Retinal pigment epithelial cell (primary cell): ENCODE results near the gene AZIN2.

Source experiments
- DNase-seq: peaks from one replicate; pipeline ENCODE4 v3.0.0-alpha.2; 2010; ENCODE audit warnings: low read depth
- H3K4me3 ChIP-seq: 2 replicates; pipeline ENCODE4 v1.5.1; 2011; ENCODE audit warnings: mild to moderate bottlenecking, low read length, control low read depth, moderate library complexity
- TF ChIP-seq, protein P1 (sequence below): conservative IDR thresholded peaks from 2 replicates; pipeline ENCODE4 v1.5.1; 2011; ENCODE audit warnings: low read depth, low read length, control low read depth, inconsistent platforms

AZIN2 gene

DNA sequence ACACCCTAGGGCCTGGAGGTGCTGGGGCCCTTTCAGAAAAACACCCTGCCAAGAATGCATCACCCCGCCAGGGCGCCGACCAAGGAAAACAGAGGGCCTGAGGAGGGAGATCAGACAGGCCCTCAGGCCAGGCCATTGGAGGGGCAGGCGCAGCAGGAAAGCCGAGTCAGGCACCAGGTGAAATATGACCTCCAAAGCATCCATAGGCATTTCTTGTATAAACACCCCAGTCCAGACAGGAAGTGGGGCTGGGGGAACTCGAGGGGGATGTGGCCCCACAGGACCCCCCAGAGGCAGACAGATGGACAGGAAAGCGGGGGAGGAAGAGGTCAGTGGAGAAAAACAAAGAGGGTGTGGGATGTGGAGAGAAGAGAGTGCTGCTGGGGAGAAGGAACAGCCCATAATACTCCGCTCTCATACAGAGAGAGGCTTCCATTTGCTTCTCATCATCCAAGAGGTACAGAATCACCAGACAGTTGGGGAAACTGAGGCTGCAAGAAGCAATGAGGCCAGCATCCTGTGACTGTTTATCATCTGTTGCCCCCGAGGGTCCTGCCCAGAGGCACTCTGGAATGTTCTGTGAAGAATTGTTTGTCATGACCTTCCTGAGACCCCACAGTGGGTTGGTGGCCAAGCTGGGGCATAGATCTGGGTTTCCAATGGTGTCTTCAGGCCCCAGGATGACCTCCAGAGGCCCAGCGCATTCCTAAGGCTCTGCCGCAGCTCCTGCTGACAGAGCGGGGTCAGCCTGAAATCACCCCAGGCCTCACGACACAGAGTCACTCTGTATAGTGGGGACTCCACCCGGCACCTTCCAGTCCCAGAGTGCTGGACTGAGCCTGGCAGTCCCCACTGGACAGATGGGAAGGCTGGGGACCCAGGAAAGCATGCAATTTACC lies 82.9 kb downstream of the AZIN2 start:
- TF ChIP-seq, protein P1, sequence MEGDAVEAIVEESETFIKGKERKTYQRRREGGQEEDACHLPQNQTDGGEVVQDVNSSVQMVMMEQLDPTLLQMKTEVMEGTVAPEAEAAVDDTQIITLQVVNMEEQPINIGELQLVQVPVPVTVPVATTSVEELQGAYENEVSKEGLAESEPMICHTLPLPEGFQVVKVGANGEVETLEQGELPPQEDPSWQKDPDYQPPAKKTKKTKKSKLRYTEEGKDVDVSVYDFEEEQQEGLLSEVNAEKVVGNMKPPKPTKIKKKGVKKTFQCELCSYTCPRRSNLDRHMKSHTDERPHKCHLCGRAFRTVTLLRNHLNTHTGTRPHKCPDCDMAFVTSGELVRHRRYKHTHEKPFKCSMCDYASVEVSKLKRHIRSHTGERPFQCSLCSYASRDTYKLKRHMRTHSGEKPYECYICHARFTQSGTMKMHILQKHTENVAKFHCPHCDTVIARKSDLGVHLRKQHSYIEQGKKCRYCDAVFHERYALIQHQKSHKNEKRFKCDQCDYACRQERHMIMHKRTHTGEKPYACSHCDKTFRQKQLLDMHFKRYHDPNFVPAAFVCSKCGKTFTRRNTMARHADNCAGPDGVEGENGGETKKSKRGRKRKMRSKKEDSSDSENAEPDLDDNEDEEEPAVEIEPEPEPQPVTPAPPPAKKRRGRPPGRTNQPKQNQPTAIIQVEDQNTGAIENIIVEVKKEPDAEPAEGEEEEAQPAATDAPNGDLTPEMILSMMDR: no peak
- DNase-seq: no peak
- H3K4me3 ChIP-seq: no peak overlapping the region

DNA sequence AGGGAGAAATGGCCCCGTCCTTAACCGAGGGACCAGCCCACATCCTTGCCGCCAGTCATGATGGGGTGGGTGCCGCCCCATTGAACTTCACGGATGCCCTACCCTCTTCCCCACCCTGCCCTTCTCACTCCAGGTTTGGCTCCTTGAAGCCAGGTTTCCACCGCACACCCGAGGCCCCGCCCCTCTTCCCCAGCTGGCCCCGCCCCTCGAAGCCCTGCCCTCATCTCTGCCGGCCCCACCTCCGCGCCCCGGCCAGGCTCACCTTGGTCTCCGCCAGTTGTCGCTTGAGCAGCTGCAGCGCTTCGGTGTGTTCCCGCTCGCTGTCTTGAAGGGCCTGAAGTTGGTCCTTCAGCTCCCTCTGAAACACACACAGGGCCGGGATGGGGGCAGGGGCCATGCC lies 84.3 kb downstream of the AZIN2 start:
- TF ChIP-seq, protein P1: no peak
- no peak for DNase-seq
- no peak overlapping the region for H3K4me3 ChIP-seq

DNA sequence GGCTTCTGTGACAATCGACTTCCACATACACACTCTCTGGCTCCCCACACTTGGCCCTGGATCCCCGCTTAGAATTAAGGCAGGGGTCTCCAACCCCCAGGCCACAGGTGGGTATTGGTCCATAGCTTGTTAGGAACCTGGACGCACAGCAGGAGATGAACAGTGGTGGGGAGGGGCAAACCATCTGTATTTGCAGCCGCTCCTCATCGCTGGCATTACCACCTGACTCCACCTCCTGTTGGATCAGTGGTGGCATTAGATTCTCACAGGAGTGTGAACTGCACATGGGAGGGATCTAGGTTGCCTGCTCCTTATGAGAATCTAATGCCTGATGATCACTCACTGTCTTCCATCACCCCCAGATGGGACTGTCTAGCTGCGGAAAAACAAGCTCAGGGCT lies 84.9 kb downstream of the AZIN2 start:
- TF ChIP-seq, protein P1: no peak
- no peak overlapping the region for H3K4me3 ChIP-seq
- no peak for DNase-seq

DNA sequence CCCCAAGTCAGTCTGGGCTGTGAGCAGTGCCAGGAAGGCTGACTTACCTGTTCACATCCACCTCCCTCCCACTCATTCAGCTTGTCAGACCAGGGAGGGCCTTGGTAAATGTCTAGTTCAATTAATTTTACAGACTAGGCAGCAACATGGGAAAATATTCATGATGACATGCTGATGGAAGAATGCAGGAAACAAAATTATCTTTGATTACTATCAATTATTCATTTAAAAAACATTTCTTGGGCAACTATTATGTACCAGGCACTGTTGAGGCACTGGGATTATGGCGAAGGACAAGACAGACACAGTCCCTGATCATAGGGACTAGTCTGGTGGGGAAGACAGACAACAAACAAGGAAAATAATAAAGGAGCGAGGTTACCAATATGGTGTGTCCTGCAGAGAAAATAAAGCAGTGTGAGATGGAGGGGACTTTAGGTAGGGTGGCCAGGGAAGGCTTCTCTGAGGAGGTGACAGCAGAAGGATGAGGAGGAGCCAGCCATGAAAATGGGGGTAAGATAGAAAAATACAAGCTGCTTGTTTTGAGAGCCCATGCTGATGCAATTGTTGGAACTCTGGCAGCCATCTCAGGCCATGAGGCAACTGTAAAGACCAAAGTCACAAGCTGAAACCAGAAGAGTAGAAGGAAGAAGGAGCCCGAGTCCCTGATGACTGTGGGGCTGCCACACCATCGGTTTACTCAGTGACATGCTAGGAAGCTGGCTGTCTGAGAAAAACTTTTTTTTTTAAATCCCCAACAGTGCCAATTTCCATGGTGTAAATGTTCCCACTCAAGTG lies 86.9 kb downstream of the AZIN2 start:
- H3K4me3 ChIP-seq: no peak overlapping the region
- TF ChIP-seq, protein P1: no peak
- DNase-seq: no peak

DNA sequence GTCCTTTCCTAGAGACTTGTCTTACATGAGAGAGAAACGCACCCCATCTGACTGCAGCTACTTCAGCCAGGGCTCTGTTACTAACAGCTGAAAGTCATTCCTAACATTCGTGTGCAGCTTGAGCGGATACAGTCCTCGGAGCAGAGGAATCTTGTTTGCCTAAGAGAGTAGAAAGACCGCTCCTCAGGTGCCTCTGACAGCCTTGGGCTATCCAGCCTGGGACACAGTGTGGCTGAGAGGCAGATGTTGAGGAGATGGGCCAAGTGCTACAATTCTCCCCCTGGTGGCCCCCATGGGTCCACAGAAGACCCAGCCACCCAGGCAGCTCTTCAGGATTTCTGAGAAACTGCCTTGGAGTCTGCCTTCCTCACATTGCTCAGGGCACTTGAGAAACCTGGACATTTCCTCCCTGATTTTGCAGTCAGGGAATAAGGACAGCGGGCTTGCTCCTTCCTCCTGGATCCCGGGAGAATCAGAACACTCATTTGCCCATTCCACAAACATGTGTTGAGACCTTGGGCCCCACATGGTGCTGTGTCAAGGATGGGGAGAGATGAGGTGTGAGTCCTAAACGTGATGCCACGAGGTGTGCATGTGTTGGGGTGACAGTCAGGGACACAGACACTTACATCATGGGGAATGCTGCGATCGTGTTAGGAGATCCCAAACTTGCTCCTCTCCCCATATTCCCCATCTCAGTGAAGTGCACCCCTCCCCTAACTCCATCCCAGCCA lies 87.8 kb downstream of the AZIN2 start:
- TF ChIP-seq, protein P1: peak; percentile 1
- H3K4me3 ChIP-seq: no peak overlapping the region
- DNase-seq: no peak

DNA sequence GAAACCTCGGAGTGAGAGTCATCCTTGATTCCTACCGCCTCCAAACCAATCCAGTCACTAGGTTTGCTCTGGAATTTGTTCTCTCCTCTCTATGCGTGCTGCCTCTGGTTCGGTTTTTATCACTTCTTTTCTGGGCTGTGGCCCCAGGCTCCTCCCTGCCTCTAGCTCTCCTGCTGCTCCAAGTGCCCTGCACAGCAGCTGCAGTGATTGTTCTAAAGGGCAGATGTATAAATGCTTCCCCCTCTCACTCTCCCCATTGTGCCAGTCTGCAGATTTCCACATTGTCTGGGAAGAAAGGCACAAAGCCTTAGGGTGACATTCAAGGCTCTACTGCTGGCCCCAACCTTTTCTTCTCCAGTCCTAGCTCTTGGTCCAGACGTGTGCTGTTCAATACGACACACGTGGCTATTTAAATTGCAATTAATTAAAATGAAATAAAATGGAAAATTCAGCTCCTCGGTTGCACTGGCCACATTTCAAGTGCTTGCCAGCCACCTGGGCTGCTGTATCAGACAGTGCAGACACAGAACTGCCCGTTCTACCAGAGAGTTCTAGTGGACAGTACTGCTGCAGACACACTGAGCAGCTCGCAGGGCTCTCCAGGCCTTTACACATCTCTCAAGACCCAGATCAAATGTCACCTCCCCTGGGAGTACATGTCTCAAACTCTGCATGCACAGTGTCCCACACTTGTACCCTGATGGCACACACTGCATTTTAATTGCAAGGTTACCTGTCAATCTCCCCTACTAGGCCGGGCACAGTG lies 88.5 kb downstream of the AZIN2 start:
- DNase-seq: no peak
- TF ChIP-seq, protein P1: no peak
- no peak overlapping the region for H3K4me3 ChIP-seq
